HG03066 (cell line): Measurements from ENCODE around the gene AHI1.

Source experiments
- ATAC-seq: cut with Tn5 transposase; IDR thresholded peaks from one replicate; pipeline ENCODE4 v1.9.1; 2021; ENCODE audit warnings: low read depth; ENCODE audit not compliant: unreplicated experiment

AHI1 gene

GRCh38 chr6:135497412-135498184 is at the start of gene AHI1:
Gene AHI1, minus strand, starts transcription at chr6:135497740. Its CDS starts 5,503 bp downstream, at chr6:135492237.
- ATAC-seq, result peak; percentile 92

- no peak for ATAC-seq
Measured at GRCh38 chr6:135546680-135547418, 49.3 kb upstream of the AHI1 start.

GRCh38 chr6:135546206-135546605 is 48.7 kb upstream of the AHI1 start:
- ATAC-seq, result no peak

GRCh38 chr6:135540207-135540840 is 42.8 kb upstream of the AHI1 start:
- no peak for ATAC-seq

- ATAC-seq, result no peak
Measured at GRCh38 chr6:135537741-135538301, 40.3 kb upstream of the AHI1 start.

- ATAC-seq, result no peak
Measured at GRCh38 chr6:135535989-135536414, 38.5 kb upstream of the AHI1 start.

GRCh38 chr6:135534773-135535380 is 37.3 kb upstream of the AHI1 start:
- ATAC-seq, result no peak

- ATAC-seq, result no peak
Measured at GRCh38 chr6:135532559-135532958, 35.0 kb upstream of the AHI1 start.

GRCh38 chr6:135531954-135532490 is 34.5 kb upstream of the AHI1 start:
- ATAC-seq, result no peak

GRCh38 chr6:135530113-135530512 is 32.6 kb upstream of the AHI1 start:
- no peak for ATAC-seq

GRCh38 chr6:135527960-135528249 is 30.4 kb upstream of the AHI1 start:
- no peak for ATAC-seq

- no peak for ATAC-seq
Measured at GRCh38 chr6:135527116-135527959, 29.8 kb upstream of the AHI1 start.

- no peak for ATAC-seq
Measured at GRCh38 chr6:135525594-135525993, 28.1 kb upstream of the AHI1 start.

- ATAC-seq, result no peak
Measured at GRCh38 chr6:135522965-135523692, 25.6 kb upstream of the AHI1 start.

GRCh38 chr6:135521431-135521830 is 23.9 kb upstream of the AHI1 start:
- ATAC-seq, result no peak

- no peak for ATAC-seq
Measured at GRCh38 chr6:135520781-135521180, 23.2 kb upstream of the AHI1 start.

GRCh38 chr6:135519348-135519747 is 21.8 kb upstream of the AHI1 start:
- no peak for ATAC-seq

- ATAC-seq, result no peak
Measured at GRCh38 chr6:135517527-135517926, 20.0 kb upstream of the AHI1 start.

GRCh38 chr6:135514706-135515105 is 17.2 kb upstream of the AHI1 start:
- ATAC-seq, result no peak
